Osteocyte (in vitro differentiated cells): Measurements from ENCODE around the gene IMMP2L. TPM values are rescaled to one million over a fixed set of nuclear protein-coding genes. Genes with fewer than 3 reads are reported as not detected.
"Not testable (repeated sequence)": the region's sequence is repeated elsewhere in the genome, so short reads cannot be mapped to it uniquely, and the experiment has no call there.

Source experiments
- DNase-seq: peaks from one replicate; pipeline ENCODE4 v3.0.0; 2021; ENCODE audit warnings: mixed read lengths; ENCODE audit not compliant: unreplicated experiment; ENCODE audit errors: extremely low spot score
- H3K27ac Mint-ChIP-seq: one replicate; pipeline ENCODE4 v1.8.0; 2021; ENCODE audit warnings: mild to moderate bottlenecking, mixed read lengths; ENCODE audit not compliant: unreplicated experiment
- H3K27me3 Mint-ChIP-seq: one replicate; pipeline ENCODE4 v1.8.0; 2021; ENCODE audit warnings: mixed read lengths; ENCODE audit not compliant: unreplicated experiment
- H3K36me3 Mint-ChIP-seq: one replicate; pipeline ENCODE4 v1.8.0; 2021; ENCODE audit warnings: mixed read lengths; ENCODE audit not compliant: unreplicated experiment
- H3K4me1 Mint-ChIP-seq: one replicate; pipeline ENCODE4 v1.8.0; 2021; ENCODE audit warnings: mixed read lengths; ENCODE audit not compliant: unreplicated experiment
- H3K4me3 Mint-ChIP-seq: one replicate; pipeline ENCODE4 v1.8.0; 2021; ENCODE audit warnings: mild to moderate bottlenecking, moderate library complexity, mixed read lengths; ENCODE audit not compliant: unreplicated experiment
- H3K9me3 Mint-ChIP-seq: one replicate; pipeline ENCODE4 v1.8.0; 2021; ENCODE audit warnings: mixed read lengths; ENCODE audit not compliant: unreplicated experiment
- total RNA-seq: library from RNA; stranded (reverse); gene quantifications from 2 replicates; pipeline ENCODE4 v1.2.1, GENCODE V29; 2021
- TF ChIP-seq, protein P1 (sequence below): fragments of 200-600 bp; sonication (generic); IDR thresholded peaks from 2 replicates; pipeline ENCODE4 v1.5.0; 2021; ENCODE audit warnings: antibody characterized with exemption, mild to moderate bottlenecking, moderate library complexity

IMMP2L gene
- total RNA-seq, 1 donor from 2014 or later = 15.6 TPM

DNA sequence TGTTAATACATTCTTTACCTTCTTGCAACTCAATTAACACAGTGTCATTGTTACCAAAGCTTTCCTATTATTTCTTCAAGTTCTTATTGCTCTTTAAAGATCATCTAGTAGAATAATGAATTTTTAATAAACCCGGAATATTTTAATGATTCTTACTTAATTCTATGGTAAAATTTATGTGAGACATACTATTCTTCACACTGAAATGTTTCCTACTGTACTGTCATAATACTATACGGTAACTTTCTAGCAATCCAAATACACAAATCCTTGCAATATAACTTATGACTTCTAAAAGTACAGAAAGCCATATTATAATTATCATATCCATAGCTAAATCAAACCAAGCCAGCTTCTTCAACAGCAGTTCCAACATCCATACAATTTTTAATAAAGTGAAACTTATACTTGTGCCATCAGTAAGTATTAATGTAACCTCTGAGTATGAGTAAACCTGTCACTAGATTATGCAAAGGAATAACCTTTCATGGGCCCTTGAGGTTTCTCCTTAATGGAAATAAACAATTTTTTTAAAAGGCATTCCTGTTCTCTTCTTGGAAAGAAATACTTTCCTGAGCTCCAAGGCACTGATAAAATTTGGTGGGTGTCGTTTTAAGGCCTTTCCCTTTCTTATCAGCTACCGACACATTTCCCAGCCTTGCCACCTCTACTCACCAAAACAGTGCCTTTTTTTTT lies 87.4 kb downstream of the IMMP2L start:
- peaks cover 10% of the 10 kb centered on the region for H3K9me3 Mint-ChIP-seq
- H3K4me1 Mint-ChIP-seq = peaks cover 11% of the 10 kb centered on the region
- DNase-seq = no peak
- TF ChIP-seq, protein P1, sequence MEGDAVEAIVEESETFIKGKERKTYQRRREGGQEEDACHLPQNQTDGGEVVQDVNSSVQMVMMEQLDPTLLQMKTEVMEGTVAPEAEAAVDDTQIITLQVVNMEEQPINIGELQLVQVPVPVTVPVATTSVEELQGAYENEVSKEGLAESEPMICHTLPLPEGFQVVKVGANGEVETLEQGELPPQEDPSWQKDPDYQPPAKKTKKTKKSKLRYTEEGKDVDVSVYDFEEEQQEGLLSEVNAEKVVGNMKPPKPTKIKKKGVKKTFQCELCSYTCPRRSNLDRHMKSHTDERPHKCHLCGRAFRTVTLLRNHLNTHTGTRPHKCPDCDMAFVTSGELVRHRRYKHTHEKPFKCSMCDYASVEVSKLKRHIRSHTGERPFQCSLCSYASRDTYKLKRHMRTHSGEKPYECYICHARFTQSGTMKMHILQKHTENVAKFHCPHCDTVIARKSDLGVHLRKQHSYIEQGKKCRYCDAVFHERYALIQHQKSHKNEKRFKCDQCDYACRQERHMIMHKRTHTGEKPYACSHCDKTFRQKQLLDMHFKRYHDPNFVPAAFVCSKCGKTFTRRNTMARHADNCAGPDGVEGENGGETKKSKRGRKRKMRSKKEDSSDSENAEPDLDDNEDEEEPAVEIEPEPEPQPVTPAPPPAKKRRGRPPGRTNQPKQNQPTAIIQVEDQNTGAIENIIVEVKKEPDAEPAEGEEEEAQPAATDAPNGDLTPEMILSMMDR = no peak
- H3K27me3 Mint-ChIP-seq = no peaks in the 10 kb centered on the region
- no peak overlapping the region for H3K4me3 Mint-ChIP-seq
- H3K36me3 Mint-ChIP-seq = peaks cover 7% of the 10 kb centered on the region
- no peak overlapping the region for H3K27ac Mint-ChIP-seq

DNA sequence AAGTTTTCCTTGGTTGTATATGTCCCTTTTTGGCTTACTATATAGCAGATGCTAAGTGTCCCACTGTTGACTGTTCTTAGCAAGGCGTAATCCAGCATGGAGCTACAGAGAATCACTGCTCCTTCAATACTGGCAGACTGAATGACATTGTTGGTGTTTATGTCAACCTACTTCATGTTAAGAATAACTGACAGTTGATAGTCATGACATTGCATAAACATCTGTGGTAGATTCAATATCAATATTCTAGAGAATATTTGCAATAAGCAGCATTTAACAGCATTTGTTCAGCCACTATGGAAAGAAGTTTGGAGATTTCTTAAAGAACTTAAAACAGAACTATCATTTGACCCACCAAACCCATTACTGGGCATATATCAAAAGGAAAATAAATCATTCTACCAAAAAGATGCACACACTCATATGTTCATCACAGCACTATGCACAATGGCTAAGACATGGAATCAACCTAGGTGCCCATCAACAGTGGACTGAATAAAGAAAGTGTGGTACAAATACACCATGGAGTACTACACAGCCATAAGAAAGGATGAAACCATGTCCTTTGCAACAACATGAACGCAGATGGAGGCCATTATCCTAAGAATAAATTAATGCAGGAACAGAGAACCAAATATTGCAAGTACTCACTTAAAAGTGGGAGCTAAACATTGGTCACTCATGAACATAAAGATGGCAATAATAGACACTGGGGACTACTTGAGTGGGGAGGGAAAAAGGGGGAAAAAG lies 88.7 kb downstream of the IMMP2L start:
- Mint-ChIP-seq H3K36me3 (peaks cover 9% of the 10 kb centered on the region), H3K9me3 (peaks cover 12% of the 10 kb centered on the region), H3K27ac (no peak overlapping the region), H3K27me3 (no peaks in the 10 kb centered on the region), H3K4me3 (no peak overlapping the region), H3K4me1 (peaks cover 11% of the 10 kb centered on the region)
- no peak for DNase-seq
- TF ChIP-seq, protein P1 = no peak

DNA sequence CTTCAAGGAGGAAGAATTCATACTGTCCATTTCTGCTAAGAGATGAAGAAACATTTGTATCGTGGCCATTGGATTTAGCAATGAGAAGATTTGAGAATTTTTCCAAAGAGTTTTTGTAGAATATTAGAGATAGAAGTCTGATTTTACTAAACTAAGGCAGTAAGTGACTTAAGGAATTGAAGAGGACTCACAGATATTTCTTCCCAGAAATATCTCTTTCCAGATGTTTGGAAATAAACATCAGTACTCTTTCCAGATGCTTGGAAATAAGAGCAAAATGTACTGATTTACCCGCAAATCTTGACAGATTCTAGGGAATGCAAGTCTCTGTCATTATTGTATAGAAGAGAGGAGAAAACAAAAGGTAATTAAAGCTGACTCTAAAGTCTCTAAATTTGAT lies 91.3 kb downstream of the IMMP2L start:
- no peaks in the 10 kb centered on the region for H3K27me3 Mint-ChIP-seq
- no peak overlapping the region for H3K4me3 Mint-ChIP-seq
- H3K27ac Mint-ChIP-seq = no peak overlapping the region
- H3K9me3 Mint-ChIP-seq = peaks cover 13% of the 10 kb centered on the region
- no peak for DNase-seq
- TF ChIP-seq, protein P1 = no peak
- H3K4me1 Mint-ChIP-seq = peaks cover 11% of the 10 kb centered on the region
- H3K36me3 Mint-ChIP-seq = peaks cover 7% of the 10 kb centered on the region

DNA sequence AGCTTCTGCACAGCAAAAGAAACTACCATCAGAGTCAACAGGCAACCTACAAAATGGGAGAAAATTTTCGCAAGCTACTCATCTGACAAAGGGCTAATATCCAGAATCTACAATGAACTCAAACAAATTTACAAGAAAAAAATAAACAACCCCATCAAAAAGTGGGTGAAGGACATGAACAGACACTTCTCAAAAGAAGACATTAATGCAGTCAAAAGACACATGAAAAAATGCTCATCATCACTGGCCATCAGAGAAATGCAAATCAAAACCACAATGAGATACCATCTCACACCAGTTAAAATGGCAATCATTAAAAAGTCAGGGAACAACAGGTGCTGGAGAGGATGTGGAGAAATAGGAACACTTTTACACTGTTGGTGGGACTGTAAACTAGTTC lies 92.4 kb downstream of the IMMP2L start:
- not testable (repeated sequence) for H3K27me3 Mint-ChIP-seq, H3K36me3 Mint-ChIP-seq, H3K4me1 Mint-ChIP-seq, H3K4me3 Mint-ChIP-seq, H3K27ac Mint-ChIP-seq, DNase-seq
- H3K9me3 Mint-ChIP-seq = peaks cover 13% of the 10 kb centered on the region

DNA sequence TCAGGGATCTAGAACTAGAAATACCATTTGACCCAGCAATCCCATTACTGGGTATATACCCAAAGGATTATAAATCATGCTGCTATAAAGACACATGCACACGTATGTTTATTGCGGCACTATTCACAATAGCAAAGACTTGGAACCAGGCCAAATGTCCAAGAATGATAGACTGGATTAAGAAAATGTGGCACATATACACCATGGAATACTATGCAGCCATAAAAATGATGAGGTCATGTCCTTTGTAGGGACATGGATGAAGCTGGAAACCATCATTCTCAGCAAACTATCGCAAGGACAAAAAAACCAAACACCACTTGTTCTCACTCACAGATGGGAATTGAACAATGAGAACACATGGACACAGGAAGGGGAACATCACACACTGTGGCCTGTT lies 96.5 kb downstream of the IMMP2L start:
- H3K27me3 Mint-ChIP-seq, H3K9me3 Mint-ChIP-seq, H3K27ac Mint-ChIP-seq, DNase-seq, H3K36me3 Mint-ChIP-seq, H3K4me1 Mint-ChIP-seq, H3K4me3 Mint-ChIP-seq: not testable (repeated sequence)

DNA sequence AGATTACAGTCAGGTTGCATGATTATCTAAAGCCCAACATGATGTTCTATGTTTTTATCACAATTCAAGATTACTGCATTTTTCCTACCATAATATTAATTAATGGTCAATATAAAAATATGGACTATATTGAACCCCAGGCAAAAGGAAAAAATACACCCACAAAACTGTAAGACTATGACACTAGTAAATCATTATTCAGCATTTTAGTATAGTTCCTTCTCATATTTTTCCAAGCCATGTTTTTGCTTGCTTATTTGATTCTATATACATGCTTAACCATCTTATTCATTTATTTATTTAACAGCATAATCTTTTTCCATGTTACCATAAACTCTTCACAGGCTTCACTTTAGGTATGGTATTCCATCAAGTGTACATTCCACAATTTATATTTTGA lies 101.6 kb downstream of the IMMP2L start:
- no peak for DNase-seq
- Mint-ChIP-seq H3K9me3 (no peaks in the 10 kb centered on the region), H3K27ac (no peak overlapping the region), H3K27me3 (no peaks in the 10 kb centered on the region), H3K4me3 (no peak overlapping the region), H3K4me1 (peaks cover 20% of the 10 kb centered on the region), H3K36me3 (no peaks in the 10 kb centered on the region)
- TF ChIP-seq, protein P1 = no peak
